Colonic mucosa (tissue), 4 donors: ENCODE measurements around the gene CCNF. TPM values are rescaled to one million over a fixed set of nuclear protein-coding genes. Genes with fewer than 3 reads are reported as not detected.

Experiments used
- DNase-seq: peaks from one replicate; pipeline ENCODE4 v3.0.0-alpha.2; 2020
- H3K27ac ChIP-seq: fragments of 200-600 bp; one replicate; pipeline ENCODE4 v1.8.0; 2021
- H3K27me3 ChIP-seq: fragments of 200-600 bp; one replicate; pipeline ENCODE4 v1.8.0; 2021
- H3K36me3 ChIP-seq: fragments of 200-600 bp; one replicate; pipeline ENCODE4 v1.8.0; 2021
- H3K4me1 ChIP-seq: fragments of 200-600 bp; one replicate; pipeline ENCODE4 v1.8.0; 2021; ENCODE audit warnings: mild to moderate bottlenecking
- H3K4me3 ChIP-seq: fragments of 200-600 bp; one replicate; pipeline ENCODE4 v1.8.0; 2021
- H3K9ac ChIP-seq, 2 donors: one replicate each; pipeline ENCODE4 v1.7.0; 2013; ENCODE audit warnings: control low read depth in 2 of 2, low read depth in 2 of 2, low read length in 2 of 2
- H3K9me3 ChIP-seq: fragments of 200-600 bp; one replicate; pipeline ENCODE4 v1.8.0; 2021
- CTCF ChIP-seq: fragments of 200-600 bp; IDR thresholded peaks from one replicate; pipeline ENCODE4 v1.8.0; 2022; ENCODE audit warnings: antibody characterized with exemption, mild to moderate bottlenecking
- intact Hi-C: fragments of 100-400 bp; cut with DNase I; formaldehyde crosslinking; loops from one replicate; pipeline ENCODE4 v1.14.1; 2022
- total RNA-seq, 2 donors: library from RNA; stranded (reverse); fragmentation: NEBNext Ultra II Directional in 1 of 2; extraction: Animal tissue kit (Norgen Biotek cat#: 25700) in 1 of 2; gene quantifications; one replicate each; pipeline ENCODE4 v1.2.1, GENCODE V29; 2021
- donor health status: healthy.
- donor health status: DM: no; HTN: no; CAD: no.
- donor health status: DM: no; HTN: no; CAD: no.

The CCNF gene
- total RNA-seq, 2 donors from 2014 or later: 8.6 to 38.2 TPM

DNA sequence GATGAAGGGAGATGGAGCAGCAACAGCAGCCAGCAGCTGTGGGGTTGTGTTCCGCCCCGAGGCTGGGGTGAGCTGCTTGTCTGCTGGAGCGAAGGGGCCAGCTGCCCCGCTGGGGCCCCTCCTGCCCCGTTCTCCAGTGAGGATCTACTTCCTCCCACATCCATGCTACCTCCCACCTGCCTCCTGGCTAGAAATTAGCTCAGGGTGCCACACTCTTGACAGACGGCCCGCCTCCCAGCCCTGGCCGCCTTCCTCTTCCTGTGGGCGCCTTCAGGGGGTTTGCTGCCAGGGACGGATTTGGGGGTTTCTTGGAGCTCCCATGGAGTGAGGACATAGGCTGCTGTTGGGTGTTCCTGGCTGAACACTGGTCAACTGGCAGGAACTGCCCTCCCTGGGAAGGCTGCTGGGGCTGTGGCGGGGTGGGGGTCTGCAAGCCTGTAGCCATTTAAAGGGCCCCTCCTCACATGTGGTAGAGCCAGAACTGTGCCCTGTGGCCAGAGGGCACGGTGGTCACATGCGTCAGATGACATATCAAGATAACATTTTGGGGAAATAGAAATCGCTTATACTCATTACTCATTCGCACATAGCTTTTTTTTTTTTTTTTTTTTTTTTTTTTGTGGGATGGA, 58.8 kb downstream of the CCNF start:
- no peaks in the 10 kb centered on the region for H3K27me3 ChIP-seq
- no peaks in the 10 kb centered on the region for H3K36me3 ChIP-seq
- no peak for TF ChIP-seq CTCF
- no peak overlapping the region for H3K4me3 ChIP-seq
- no peaks in the 10 kb centered on the region for H3K9me3 ChIP-seq
- intact Hi-C loops: no loop called here
- H3K27ac ChIP-seq: no peak overlapping the region
- H3K9ac ChIP-seq: no peak overlapping the region
- DNase-seq: no peak
- H3K4me1 ChIP-seq: peaks cover 7% of the 10 kb centered on the region

- Histone ChIP-seq H3K27ac (no peak overlapping the region), H3K4me1 (peaks cover 7% of the 10 kb centered on the region), H3K4me3 (no peak overlapping the region), H3K27me3 (no peaks in the 10 kb centered on the region), H3K36me3 (no peaks in the 10 kb centered on the region), H3K9ac (no peak overlapping the region), H3K9me3 (no peaks in the 10 kb centered on the region)
- intact Hi-C loops: no loop called here
- no peak for TF ChIP-seq CTCF
- no peak for DNase-seq
These were observed 60.3 kb downstream of the CCNF start for GRCh38 chr16:2489581-2489980.

DNA sequence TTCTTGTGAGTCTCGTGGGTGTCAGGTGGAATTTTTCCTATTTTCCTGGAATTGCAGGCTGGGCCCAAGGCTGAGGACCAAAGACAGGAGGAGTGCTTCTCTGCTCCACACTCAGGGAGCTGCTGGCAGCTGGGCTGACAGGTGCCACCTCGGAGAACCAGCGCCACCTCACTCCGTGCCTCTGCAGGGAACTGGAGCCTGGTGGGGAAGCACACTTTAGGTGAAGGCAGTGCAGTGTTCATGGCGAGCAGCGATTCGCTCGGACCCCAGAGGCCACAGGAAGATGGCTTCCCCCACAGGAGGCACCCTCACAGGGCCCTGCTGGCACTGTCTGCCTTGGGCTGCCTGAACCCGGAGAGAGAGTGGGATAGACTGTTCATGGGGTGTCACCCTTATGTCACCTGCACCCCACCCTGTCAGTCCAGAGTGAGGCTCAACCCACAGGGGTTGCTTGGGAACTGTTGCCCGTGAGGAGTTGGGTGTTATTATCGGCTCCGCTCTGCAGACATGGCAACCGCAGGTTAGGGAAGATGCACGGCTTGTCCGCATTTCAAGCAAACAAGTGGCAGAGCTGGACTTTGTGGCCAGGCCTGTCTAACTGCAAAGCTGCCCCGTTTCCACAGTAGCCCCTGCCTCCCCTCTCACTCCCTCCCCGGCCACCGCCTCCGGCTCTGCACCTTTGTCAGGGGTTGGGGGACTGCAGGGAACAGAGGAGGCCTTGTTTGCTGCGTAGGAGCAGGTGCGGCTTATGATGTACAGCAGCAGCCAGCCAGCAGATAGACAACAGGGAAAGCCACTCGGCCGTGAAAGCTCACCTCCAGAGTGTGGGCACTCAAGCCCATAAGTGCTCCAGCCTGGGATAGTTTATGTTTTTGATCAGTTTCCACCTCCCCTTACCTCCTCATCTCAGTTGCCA, 61.2 kb downstream of the CCNF start:
- DNase-seq: no peak
- Histone ChIP-seq H3K9me3 (no peaks in the 10 kb centered on the region), H3K9ac (no peak overlapping the region), H3K4me3 (no peak overlapping the region), H3K27ac (no peak overlapping the region), H3K4me1 (peaks cover 7% of the 10 kb centered on the region), H3K27me3 (no peaks in the 10 kb centered on the region), H3K36me3 (no peaks in the 10 kb centered on the region)
- no peak for TF ChIP-seq CTCF
- intact Hi-C loops: no loop called here

GRCh38 chr16:2492292-2492691, 63.0 kb downstream of the CCNF start:
- H3K9ac ChIP-seq: no peak overlapping the region
- no peak overlapping the region for H3K4me3 ChIP-seq
- DNase-seq: no peak
- no peaks in the 10 kb centered on the region for H3K27me3 ChIP-seq
- no peaks in the 10 kb centered on the region for H3K9me3 ChIP-seq
- TF ChIP-seq CTCF: no peak
- no peaks in the 10 kb centered on the region for H3K36me3 ChIP-seq
- intact Hi-C loops: no loop called here
- no peak overlapping the region for H3K27ac ChIP-seq
- H3K4me1 ChIP-seq: peaks cover 7% of the 10 kb centered on the region

DNA sequence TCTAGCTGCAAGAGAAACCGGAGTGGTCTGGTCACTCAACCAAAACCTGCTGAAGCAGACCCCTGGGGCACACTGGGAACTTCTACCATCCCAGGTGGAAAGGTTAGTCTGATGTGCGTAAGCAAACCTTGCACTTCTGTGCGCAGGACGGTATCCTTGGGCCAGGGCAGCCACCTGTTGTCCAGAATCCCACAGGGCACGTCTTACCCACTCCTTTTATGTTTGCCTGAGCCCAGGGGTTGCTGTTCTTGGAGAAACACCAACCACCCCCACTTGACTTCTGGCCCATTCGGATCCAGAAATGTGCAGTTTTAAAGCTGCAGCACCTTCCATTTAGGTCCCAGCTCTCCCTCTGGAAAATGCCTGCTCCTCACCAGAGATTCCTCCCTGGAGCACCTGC, 64.4 kb downstream of the CCNF start:
- no peak overlapping the region for H3K27ac ChIP-seq
- H3K4me1 ChIP-seq: peaks cover 7% of the 10 kb centered on the region
- no peaks in the 10 kb centered on the region for H3K9me3 ChIP-seq
- no peak overlapping the region for H3K4me3 ChIP-seq
- TF ChIP-seq CTCF: no peak
- H3K9ac ChIP-seq: no peak overlapping the region
- H3K36me3 ChIP-seq: no peaks in the 10 kb centered on the region
- H3K27me3 ChIP-seq: no peaks in the 10 kb centered on the region
- DNase-seq: no peak
- intact Hi-C loops: no loop called here
